ENCODE results near the gene OSCP1. TPM values are rescaled to one million over a fixed set of nuclear protein-coding genes. Genes with fewer than 3 reads are reported as not detected.

The OSCP1 gene
- total and polyA plus RNA-seq, 2 donors (not counting 3 experiments of a cell fraction or from before 2014, with no cell fraction given) = 4.6 to 8.3 TPM

GRCh38 chr1:36466370-36467026, 16.2 kb upstream of the OSCP1 start:
- Histone ChIP-seq H4K20me1 (replicated peaks; ENCODE audit: control insufficient read depth, extremely low read depth, insufficient read depth, low read length) (no peaks in the 10 kb centered on the region), H3K36me3 (ENCODE audit: control insufficient read depth in 2 of 2, extremely low read depth in 1 of 2, insufficient read depth in 2 of 2, low read length in 2 of 2) (no peaks in the 10 kb centered on the region), H3K4me1 (ENCODE audit: control insufficient read depth, extremely low read depth, insufficient read depth, low read length) (peaks cover 10% of the 10 kb centered on the region), H3K27ac (ENCODE audit: insufficient read depth, low read depth, low read length) (no peak overlapping the region), H3K4me2 (ENCODE audit: insufficient read depth, low read length) (no peak overlapping the region), H3K9ac (replicated peaks; ENCODE audit: extremely low read depth, insufficient read depth, low read length) (no peak overlapping the region), H2AFZ (ENCODE audit: low read depth, low read length) (no peak overlapping the region), H3K9me1 (replicated peaks; ENCODE audit: control insufficient read depth, extremely low read depth, insufficient read depth, low read length) (no peaks in the 10 kb centered on the region), H3K4me3 (replicated peaks in 1 of 3; ENCODE audit: insufficient read depth in 1 of 3, low read depth in 1 of 3, low read length in 3 of 3) (no peak overlapping the region), H3K79me2 (ENCODE audit: control insufficient read depth, insufficient read depth, low read length) (peaks cover 13% of the 10 kb centered on the region), H3K9me3 (replicated peaks; ENCODE audit: control insufficient read depth, insufficient read depth, low read length) (no peaks in the 10 kb centered on the region), H3K27me3 (ENCODE audit: control insufficient read depth in 2 of 2, insufficient read depth in 2 of 2, low read length in 2 of 2) (no peaks in the 10 kb centered on the region)
- TF ChIP-seq MAX (IDR thresholded peaks at IDR 0.05; ENCODE audit: insufficient read depth, insufficient read length) = no peak
- TF ChIP-seq POLR2A (IDR thresholded peaks at IDR 0.05; ENCODE audit: low read depth, low read length) = no peak
- no peak for TF ChIP-seq POLR2AphosphoS5 (IDR thresholded peaks at IDR 0.05; ENCODE audit: insufficient read depth, low read depth, low read length)
- TF ChIP-seq GATA2 (IDR thresholded peaks at IDR 0.05; ENCODE audit: insufficient read depth, insufficient read length, low read depth, low read length) = no peak
- no peak for TF ChIP-seq CTCF (IDR thresholded peaks at IDR 0.05; ENCODE audit: extremely low read depth in 1 of 2, insufficient read depth in 1 of 2, low read depth in 1 of 2, low read length in 2 of 2)
- TF ChIP-seq MYC (IDR thresholded peaks at IDR 0.05; ENCODE audit: low read depth, low read length) = no peak
- no peak for TF ChIP-seq FOS (IDR thresholded peaks at IDR 0.05; ENCODE audit: borderline replicate concordance, insufficient read depth, low read length)
- TF ChIP-seq JUN (IDR thresholded peaks at IDR 0.05; ENCODE audit: borderline replicate concordance, insufficient read depth, insufficient read length, low read depth) = no peak
- no peak for TF ChIP-seq EZH2 (IDR thresholded peaks at IDR 0.05; ENCODE audit: borderline replicate concordance, low read depth, low read length, severe bottlenecking)
- ChIA-PET CTCF (no interaction called here), POLR2A (no interaction called here)
- no TSS peak for BruUV-seq (replicated peaks)
- dilution Hi-C loops (cut with MboI; ENCODE audit: extremely low pct_ligation_motif_present, low sequenced_read_pairs) = no loop called here
- FAIRE-seq = no peak
- no peak for DNase-seq (ENCODE audit: low read depth, low spot score)
- intact Hi-C loops (cut with micrococcal nuclease) = no loop called here

Data from endothelial cell of umbilical vein (primary cell).